Upper lobe of left lung (tissue), 4 donors: ENCODE measurements around the gene TREX2.

Experiments
- EP300 ChIP-seq, 4 donors: sonication (generic); formaldehyde crosslinking; IDR thresholded peaks; one replicate each; pipeline ENCODE4 v1.5.1; 2017; ENCODE audit warnings: antibody characterized with exemption in 4 of 4, control low read depth in 2 of 4
- TF ChIP-seq, protein P1 (sequence below), 6 experiments: fragments of 450-650 bp in 4 of 6; fragments of 200-600 bp in 2 of 6; sonication (generic) in 2 of 6; IDR thresholded peaks; one replicate each; pipeline ENCODE4 v1.5.1; 2016 to 2019; ENCODE audit warnings: antibody characterized with exemption in 6 of 6

DNA sequence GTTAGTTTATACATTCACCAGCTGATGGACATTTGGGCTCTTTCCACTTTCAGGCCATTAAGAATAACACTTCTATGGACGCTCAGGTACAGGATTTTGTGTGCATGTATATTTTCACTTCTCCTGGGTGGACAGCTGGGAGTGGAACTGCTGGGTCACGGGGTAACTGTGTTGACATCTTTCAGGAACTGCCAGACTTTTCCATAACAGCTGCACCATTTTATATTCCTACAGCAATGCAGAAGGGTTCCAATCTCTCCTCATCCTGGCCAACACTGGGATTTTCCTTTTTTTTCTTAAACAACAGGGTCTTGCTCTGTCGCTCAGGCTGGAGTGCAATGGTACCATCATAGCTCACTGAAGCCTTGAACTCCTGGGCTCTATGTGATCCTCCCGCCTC is 12.6 kb upstream of the TREX2 start:
- TF ChIP-seq, protein P1, sequence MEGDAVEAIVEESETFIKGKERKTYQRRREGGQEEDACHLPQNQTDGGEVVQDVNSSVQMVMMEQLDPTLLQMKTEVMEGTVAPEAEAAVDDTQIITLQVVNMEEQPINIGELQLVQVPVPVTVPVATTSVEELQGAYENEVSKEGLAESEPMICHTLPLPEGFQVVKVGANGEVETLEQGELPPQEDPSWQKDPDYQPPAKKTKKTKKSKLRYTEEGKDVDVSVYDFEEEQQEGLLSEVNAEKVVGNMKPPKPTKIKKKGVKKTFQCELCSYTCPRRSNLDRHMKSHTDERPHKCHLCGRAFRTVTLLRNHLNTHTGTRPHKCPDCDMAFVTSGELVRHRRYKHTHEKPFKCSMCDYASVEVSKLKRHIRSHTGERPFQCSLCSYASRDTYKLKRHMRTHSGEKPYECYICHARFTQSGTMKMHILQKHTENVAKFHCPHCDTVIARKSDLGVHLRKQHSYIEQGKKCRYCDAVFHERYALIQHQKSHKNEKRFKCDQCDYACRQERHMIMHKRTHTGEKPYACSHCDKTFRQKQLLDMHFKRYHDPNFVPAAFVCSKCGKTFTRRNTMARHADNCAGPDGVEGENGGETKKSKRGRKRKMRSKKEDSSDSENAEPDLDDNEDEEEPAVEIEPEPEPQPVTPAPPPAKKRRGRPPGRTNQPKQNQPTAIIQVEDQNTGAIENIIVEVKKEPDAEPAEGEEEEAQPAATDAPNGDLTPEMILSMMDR (IDR thresholded peaks at IDR 0.05), result no peak
- TF ChIP-seq EP300 (IDR thresholded peaks at IDR 0.05), result no peak
